Gastrocnemius medialis (tissue), 4 donors: ENCODE results near the gene ARHGEF7.

ENCODE experiments used
- CTCF ChIP-seq, 5 experiments: fragments of 450-650 bp in 3 of 5; fragments of 200-600 bp in 2 of 5; sonication (generic) in 2 of 5; IDR thresholded peaks in 4 of 5; conservative IDR thresholded peaks in 1 of 5; 1 replicate in 4 of 5; 2 replicates in 1 of 5; pipeline ENCODE4 v1.5.1; 2016 to 2019; ENCODE audit warnings: antibody characterized with exemption in 5 of 5, mild to moderate bottlenecking in 3 of 5, moderate library complexity in 3 of 5
- POLR2A ChIP-seq, 2 donors: fragments of 450-650 bp; IDR thresholded peaks; one replicate each; pipeline ENCODE4 v1.6.1; 2017; ENCODE audit warnings: antibody characterized with exemption in 2 of 2, mild to moderate bottlenecking in 2 of 2, moderate library complexity in 2 of 2

GRCh38 chr13:111181977-111182376 is 66.9 kb downstream of the ARHGEF7 start:
- TF ChIP-seq CTCF (IDR thresholded peaks at IDR 0.05 in 4 of 5, conservative IDR thresholded peaks at IDR 0.05 in 1 of 5): no peak
- no peak for TF ChIP-seq POLR2A (IDR thresholded peaks at IDR 0.05)
